ENCODE measurements around the gene MITF.

Gene MITF

DNA sequence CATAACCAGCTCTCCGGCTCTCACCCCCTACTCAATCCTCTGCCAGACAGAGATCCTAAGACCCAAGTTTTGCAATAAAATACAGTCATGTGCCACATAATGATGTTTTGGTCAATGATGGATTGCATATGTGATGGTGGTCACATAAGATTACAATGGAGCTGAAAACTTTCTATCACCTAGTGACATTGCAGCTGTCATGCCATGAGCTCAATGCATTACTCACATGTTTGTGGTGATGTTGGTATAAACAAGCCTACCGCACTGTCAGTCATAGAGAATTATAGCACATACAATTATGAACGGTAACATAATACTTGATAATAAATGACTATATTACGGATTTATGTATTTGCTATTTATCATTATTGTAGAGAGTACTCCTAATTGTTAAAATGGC lies 233.4 kb downstream of the MITF start:
- Histone ChIP-seq H3K36me3 (ENCODE audit: control insufficient read depth, insufficient read depth, low read length) (no peaks in the 10 kb centered on the region), H3K27ac (ENCODE audit: insufficient read depth, low read depth, low read length, poor library complexity, severe bottlenecking) (no peak overlapping the region), H3K9me3 (ENCODE audit: control insufficient read depth, low read length) (no peaks in the 10 kb centered on the region), H3K4me3 (ENCODE audit: insufficient read depth, low read depth, low read length) (no peak overlapping the region), H3K27me3 (ENCODE audit: control insufficient read depth, insufficient read depth, low read length, poor library complexity, severe bottlenecking) (no peaks in the 10 kb centered on the region), H3K4me1 (ENCODE audit: control insufficient read depth, insufficient read depth, low read length) (no peaks in the 10 kb centered on the region)
- WGBS, 2 experiments: 87 to 90% methylated on average over 1 to 2 of the region's 4 CpGs

DNA sequence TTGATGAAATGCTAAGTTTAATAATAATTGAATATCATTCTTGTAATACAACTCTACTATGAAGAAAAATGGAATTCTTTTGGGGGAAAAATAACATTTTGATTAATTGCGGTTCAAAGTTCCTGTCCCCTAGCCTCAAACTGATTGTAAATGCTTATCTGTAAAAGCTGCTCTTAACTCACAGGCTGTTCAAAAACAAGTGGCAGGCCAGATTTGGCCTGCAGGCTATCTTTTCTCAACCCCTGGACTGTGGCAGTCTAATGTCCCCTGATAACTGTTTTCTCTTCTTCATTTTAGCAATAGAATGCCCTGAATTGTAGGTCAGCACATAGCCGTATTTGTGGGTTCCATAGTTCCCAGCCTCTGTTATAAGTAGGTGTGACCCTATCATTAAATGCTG lies 236.8 kb downstream of the MITF start:
- 96 to 97% methylated on average over 2 of the region's 2 CpGs for WGBS, 2 experiments

DNA sequence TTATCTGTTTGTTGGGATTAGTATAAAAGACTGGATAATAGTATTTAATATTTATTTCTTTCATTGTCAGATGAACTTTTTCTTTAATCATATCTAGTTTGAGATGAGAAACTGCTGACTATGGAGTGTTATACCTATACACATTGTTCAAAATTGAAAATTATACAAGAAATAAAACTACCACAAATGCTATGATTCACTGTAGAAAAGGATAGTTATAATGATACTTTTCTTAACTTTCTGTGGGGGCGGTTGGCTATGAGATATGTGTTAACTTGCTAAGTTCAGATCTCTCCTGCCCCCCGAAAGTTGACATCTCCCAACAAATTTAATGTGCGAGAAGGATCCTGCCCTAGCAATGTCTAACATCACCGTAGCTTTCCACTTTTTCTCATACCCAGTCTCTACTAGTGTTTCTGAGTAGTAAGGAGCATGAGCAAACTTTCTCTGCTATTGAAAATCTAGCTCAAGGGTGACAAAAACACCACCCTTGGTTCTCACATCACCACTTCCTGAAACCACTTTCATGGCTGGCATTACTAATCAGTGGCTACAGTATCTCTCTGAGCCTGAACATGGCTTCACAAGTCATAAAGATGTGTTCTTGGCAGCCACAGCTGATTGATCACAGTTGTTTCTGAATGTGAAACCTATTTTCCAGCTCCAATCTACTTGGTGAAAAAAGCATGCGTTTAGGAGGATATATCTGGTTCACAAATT lies 244.4 kb downstream of the MITF start:
- WGBS, 2 experiments: 91 to 97% methylated on average over 5 of the region's 5 CpGs
- no peaks in the 10 kb centered on the region for H3K36me3 ChIP-seq (ENCODE audit: control insufficient read depth, insufficient read depth, low read length)
- H3K27ac ChIP-seq (ENCODE audit: insufficient read depth, low read depth, low read length, poor library complexity, severe bottlenecking): no peak overlapping the region
- no peaks in the 10 kb centered on the region for H3K4me1 ChIP-seq (ENCODE audit: control insufficient read depth, insufficient read depth, low read length)
- H3K4me3 ChIP-seq (ENCODE audit: insufficient read depth, low read depth, low read length): no peak overlapping the region
- H3K9me3 ChIP-seq (ENCODE audit: control insufficient read depth, low read length): no peaks in the 10 kb centered on the region
- H3K27me3 ChIP-seq (ENCODE audit: control insufficient read depth, insufficient read depth, low read length, poor library complexity, severe bottlenecking): no peaks in the 10 kb centered on the region

More for the DNA sequence above, 236.8 kb downstream of the MITF start:
- no peaks in the 10 kb centered on the region for H3K4me1 ChIP-seq (ENCODE audit: control insufficient read depth, insufficient read depth, low read length)
- H3K4me3 ChIP-seq (ENCODE audit: insufficient read depth, low read depth, low read length): no peak overlapping the region
- H3K27ac ChIP-seq (ENCODE audit: insufficient read depth, low read depth, low read length, poor library complexity, severe bottlenecking): no peak overlapping the region
- no peaks in the 10 kb centered on the region for H3K27me3 ChIP-seq (ENCODE audit: control insufficient read depth, insufficient read depth, low read length, poor library complexity, severe bottlenecking)
- H3K36me3 ChIP-seq (ENCODE audit: control insufficient read depth, insufficient read depth, low read length): no peaks in the 10 kb centered on the region
- H3K9me3 ChIP-seq (ENCODE audit: control insufficient read depth, low read length): no peaks in the 10 kb centered on the region

DNA sequence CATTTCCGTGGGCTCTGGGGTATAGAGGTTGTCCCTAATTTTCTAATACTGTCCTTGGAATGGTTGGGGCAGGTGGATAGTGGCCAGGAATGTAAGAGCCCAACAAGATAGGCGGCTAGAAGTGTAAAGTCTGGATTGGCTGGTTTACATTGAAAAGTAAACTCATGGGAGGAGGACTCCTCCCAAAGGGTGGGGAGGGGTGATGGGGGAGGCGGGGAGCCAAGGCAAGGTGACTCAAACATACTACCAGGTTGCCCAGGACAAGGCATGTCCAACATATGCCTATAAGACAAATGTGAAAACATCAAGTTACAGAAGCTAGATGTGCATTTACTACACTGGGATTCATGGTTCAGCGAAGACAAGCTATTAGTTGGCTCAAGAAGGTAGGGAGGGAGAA lies 246.0 kb downstream of the MITF start:
- no peaks in the 10 kb centered on the region for H3K36me3 ChIP-seq (ENCODE audit: control insufficient read depth, insufficient read depth, low read length)
- no peak overlapping the region for H3K27ac ChIP-seq (ENCODE audit: insufficient read depth, low read depth, low read length, poor library complexity, severe bottlenecking)
- H3K27me3 ChIP-seq (ENCODE audit: control insufficient read depth, insufficient read depth, low read length, poor library complexity, severe bottlenecking): no peaks in the 10 kb centered on the region
- H3K4me3 ChIP-seq (ENCODE audit: insufficient read depth, low read depth, low read length): no peak overlapping the region
- no peaks in the 10 kb centered on the region for H3K9me3 ChIP-seq (ENCODE audit: control insufficient read depth, low read length)
- no peaks in the 10 kb centered on the region for H3K4me1 ChIP-seq (ENCODE audit: control insufficient read depth, insufficient read depth, low read length)
- 90 to 92% methylated on average over 4 of the region's 4 CpGs for WGBS, 2 experiments

DNA sequence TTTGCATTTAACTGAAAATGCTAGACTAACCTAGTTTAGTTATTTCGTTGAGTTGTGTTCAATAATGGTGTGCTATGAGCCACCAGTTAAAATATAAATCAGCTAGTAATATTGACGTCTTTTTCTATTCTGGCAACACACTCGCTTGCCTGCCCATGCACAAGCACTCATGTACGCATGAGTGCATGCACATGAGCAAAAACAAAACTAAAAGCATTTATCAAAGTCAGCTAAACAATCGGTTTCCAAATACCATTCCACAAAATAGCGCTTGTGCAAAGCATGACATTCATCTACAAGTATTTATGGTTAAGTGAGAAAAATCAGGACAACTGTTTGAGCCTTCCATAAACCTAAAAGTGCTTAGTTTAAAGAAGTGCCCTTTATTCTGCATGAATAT lies 247.2 kb downstream of the MITF start:
- Histone ChIP-seq H3K4me1 (ENCODE audit: control insufficient read depth, insufficient read depth, low read length) (no peaks in the 10 kb centered on the region), H3K27me3 (ENCODE audit: control insufficient read depth, insufficient read depth, low read length, poor library complexity, severe bottlenecking) (no peaks in the 10 kb centered on the region)

DNA sequence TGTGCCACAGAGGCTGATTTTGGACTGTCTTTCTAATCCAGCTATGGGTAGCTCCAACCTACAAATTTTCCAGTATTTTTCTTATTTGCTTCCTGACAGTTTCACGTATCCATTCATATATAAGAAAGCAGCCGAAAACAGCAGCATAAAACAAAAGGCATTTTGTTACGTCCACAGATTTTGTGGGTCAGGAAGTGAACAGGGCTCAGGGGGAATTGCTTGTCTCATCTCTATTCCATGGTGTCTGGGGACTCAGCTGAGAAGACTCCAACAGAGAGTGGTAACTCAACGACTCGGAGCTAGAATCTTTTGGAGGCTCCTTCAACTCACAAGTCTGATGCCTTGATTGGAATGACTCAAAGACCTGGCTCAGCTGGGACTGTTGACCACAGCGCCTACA lies 248.6 kb downstream of the MITF start:
- no peaks in the 10 kb centered on the region for H3K9me3 ChIP-seq (ENCODE audit: control insufficient read depth, low read length)
- H3K4me1 ChIP-seq (ENCODE audit: control insufficient read depth, insufficient read depth, low read length): no peaks in the 10 kb centered on the region
- no peaks in the 10 kb centered on the region for H3K27me3 ChIP-seq (ENCODE audit: control insufficient read depth, insufficient read depth, low read length, poor library complexity, severe bottlenecking)
- 93 to 96% methylated on average over 6 of the region's 6 CpGs for WGBS, 2 experiments
- H3K27ac ChIP-seq (ENCODE audit: insufficient read depth, low read depth, low read length, poor library complexity, severe bottlenecking): no peak overlapping the region
- H3K4me3 ChIP-seq (ENCODE audit: insufficient read depth, low read depth, low read length): no peak overlapping the region
- no peaks in the 10 kb centered on the region for H3K36me3 ChIP-seq (ENCODE audit: control insufficient read depth, insufficient read depth, low read length)

More for the DNA sequence above, 247.2 kb downstream of the MITF start:
- H3K4me3 ChIP-seq (ENCODE audit: insufficient read depth, low read depth, low read length): no peak overlapping the region
- WGBS, 2 experiments: 91 to 98% methylated on average over 4 to 6 of the region's 6 CpGs
- no peak overlapping the region for H3K27ac ChIP-seq (ENCODE audit: insufficient read depth, low read depth, low read length, poor library complexity, severe bottlenecking)
- no peaks in the 10 kb centered on the region for H3K36me3 ChIP-seq (ENCODE audit: control insufficient read depth, insufficient read depth, low read length)
- no peaks in the 10 kb centered on the region for H3K9me3 ChIP-seq (ENCODE audit: control insufficient read depth, low read length)

DNA sequence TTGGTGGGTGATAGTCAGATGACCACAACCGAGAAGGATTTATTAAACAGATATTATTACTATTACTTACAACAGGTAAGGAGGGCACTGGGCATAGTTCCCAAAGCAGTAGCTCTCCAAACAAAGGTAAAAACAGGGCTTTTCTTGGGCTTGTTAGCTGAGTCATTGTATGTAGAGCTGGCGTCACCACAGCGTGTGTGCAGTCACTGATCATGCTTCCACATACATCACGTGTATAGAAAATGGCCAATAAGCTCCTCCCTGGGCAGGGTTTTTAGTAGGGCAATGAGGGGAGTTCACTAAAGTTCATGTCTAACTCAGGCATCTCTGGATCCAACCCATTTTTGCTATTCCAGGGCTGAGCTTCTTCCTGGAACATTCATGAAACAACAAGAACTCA lies 254.5 kb downstream of the MITF start:
- H3K4me3 ChIP-seq (ENCODE audit: insufficient read depth, low read depth, low read length): no peak overlapping the region
- no peaks in the 10 kb centered on the region for H3K27me3 ChIP-seq (ENCODE audit: control insufficient read depth, insufficient read depth, low read length, poor library complexity, severe bottlenecking)
- 94 to 97% methylated on average over 3 of the region's 4 CpGs for WGBS, 2 experiments
- H3K27ac ChIP-seq (ENCODE audit: insufficient read depth, low read depth, low read length, poor library complexity, severe bottlenecking): no peak overlapping the region
- no peaks in the 10 kb centered on the region for H3K36me3 ChIP-seq (ENCODE audit: control insufficient read depth, insufficient read depth, low read length)
- H3K9me3 ChIP-seq (ENCODE audit: control insufficient read depth, low read length): no peaks in the 10 kb centered on the region
- no peaks in the 10 kb centered on the region for H3K4me1 ChIP-seq (ENCODE audit: control insufficient read depth, insufficient read depth, low read length)

DNA sequence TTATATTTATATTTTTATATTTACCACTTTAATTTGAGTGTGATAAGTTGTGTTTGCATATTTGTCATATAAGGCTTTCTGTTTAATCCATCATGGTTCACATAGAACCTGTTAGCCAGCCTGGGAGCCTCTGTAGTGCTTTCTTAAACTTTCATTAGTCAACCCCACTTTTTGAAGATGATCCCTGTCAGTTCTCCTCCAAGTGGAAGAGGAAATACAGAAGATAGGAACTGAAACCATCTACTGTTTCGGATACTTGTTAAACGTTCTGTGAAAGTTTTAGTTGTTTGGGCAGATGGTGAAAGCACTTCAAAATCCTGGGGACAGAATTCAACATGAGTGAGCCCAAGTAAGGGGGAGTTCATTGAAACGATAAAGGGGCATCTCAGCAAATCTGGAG lies 255.7 kb downstream of the MITF start:
- Histone ChIP-seq H3K9me3 (ENCODE audit: control insufficient read depth, low read length) (no peaks in the 10 kb centered on the region), H3K27me3 (ENCODE audit: control insufficient read depth, insufficient read depth, low read length, poor library complexity, severe bottlenecking) (no peaks in the 10 kb centered on the region), H3K27ac (ENCODE audit: insufficient read depth, low read depth, low read length, poor library complexity, severe bottlenecking) (no peak overlapping the region), H3K4me1 (ENCODE audit: control insufficient read depth, insufficient read depth, low read length) (no peaks in the 10 kb centered on the region), H3K36me3 (ENCODE audit: control insufficient read depth, insufficient read depth, low read length) (no peaks in the 10 kb centered on the region), H3K4me3 (ENCODE audit: insufficient read depth, low read depth, low read length) (no peak overlapping the region)
- 93 to 94% methylated on average over 3 of the region's 3 CpGs for WGBS, 2 experiments

DNA sequence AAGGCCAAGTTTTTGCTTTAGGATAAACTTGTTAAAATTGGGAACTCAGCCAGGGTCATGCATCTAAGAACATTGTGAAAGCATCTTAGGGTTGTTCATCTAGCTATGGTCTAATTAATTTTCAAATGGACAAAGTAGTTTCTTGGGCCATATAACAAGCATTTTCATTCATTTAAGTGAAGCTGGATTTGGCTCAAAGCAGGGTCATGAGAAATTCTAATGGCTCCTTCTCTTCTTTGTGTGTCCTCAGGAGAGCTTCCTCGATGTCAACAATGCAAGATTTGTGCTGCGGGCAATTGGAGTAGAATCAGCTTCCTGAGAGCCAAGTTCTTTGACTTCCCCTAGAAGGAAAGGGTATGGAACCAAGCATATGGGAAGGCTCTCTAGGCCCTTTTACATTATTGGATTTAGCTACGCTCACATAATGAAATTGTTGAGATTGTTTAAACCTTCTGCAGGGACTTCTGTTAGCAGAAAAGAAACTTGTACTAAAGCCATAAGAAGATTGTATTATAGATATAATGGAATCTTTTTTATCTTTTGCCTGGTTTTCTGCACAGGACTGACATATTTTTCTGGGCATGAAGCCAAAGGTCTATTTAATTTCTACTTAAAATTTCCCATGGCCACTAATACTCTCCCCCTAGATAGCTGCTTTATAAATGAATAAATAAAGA lies 258.5 kb downstream of the MITF start:
- no peaks in the 10 kb centered on the region for H3K36me3 ChIP-seq (ENCODE audit: control insufficient read depth, insufficient read depth, low read length)
- no peak overlapping the region for H3K27ac ChIP-seq (ENCODE audit: insufficient read depth, low read depth, low read length, poor library complexity, severe bottlenecking)
- WGBS, 2 experiments: 77 to 81% methylated on average over 3 of the region's 3 CpGs
- H3K4me3 ChIP-seq (ENCODE audit: insufficient read depth, low read depth, low read length): no peak overlapping the region
- no peaks in the 10 kb centered on the region for H3K27me3 ChIP-seq (ENCODE audit: control insufficient read depth, insufficient read depth, low read length, poor library complexity, severe bottlenecking)
- peaks cover 5% of the 10 kb centered on the region for H3K4me1 ChIP-seq (ENCODE audit: control insufficient read depth, insufficient read depth, low read length)
- H3K9me3 ChIP-seq (ENCODE audit: control insufficient read depth, low read length): no peaks in the 10 kb centered on the region

DNA sequence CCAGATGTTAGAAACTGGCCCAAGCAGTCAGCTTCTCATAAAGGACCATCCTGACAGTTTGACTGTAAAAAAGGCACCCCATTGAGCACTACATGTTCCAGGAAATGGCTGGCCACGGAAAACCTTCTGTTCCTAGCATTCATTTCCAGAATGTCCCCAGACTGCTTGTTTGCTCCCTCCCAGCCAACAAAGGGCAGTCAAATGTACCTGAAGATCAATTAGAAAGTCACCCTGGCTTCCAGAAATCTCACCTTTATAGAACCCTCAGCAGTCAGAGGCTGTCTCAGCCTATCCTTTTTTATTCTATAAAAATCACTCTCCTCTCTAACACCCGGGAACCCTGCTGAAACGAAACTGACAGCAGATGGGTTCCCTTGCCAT lies 259.5 kb downstream of the MITF start:
- Histone ChIP-seq H3K4me3 (ENCODE audit: insufficient read depth, low read depth, low read length) (no peak overlapping the region), H3K27me3 (ENCODE audit: control insufficient read depth, insufficient read depth, low read length, poor library complexity, severe bottlenecking) (no peaks in the 10 kb centered on the region), H3K4me1 (ENCODE audit: control insufficient read depth, insufficient read depth, low read length) (peaks cover 5% of the 10 kb centered on the region), H3K36me3 (ENCODE audit: control insufficient read depth, insufficient read depth, low read length) (no peaks in the 10 kb centered on the region), H3K27ac (ENCODE audit: insufficient read depth, low read depth, low read length, poor library complexity, severe bottlenecking) (no peak overlapping the region), H3K9me3 (ENCODE audit: control insufficient read depth, low read length) (no peaks in the 10 kb centered on the region)
- WGBS, 2 experiments: 53 to 56% methylated on average over 3 of the region's 3 CpGs
